HuH-7.5 (cell line): ENCODE data around the gene ZER1.

Experiments used
- DNase-seq: peaks from one replicate; pipeline ENCODE4 v3.0.0; 2011; ENCODE audit warnings: low spot score

Gene ZER1

DNA sequence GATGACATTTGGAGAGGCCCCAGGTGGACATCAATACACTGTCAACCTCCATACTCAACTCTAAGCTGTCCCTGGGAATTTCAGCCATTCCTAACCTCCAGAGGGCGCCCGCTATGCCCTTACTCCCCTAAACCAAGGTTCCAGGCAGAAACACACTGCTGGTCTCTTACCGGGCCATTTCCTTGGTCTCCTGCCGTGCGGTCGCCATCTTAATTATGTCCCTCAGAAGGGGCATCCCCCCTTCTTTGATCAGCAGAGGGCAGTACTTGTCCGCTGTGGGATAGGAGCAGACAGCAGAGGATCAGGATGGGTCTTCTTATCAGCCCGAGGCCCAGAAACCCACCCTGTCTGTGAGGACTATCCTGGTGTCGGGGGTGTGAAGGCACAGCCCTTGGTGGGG lies 38.5 kb downstream of the ZER1 start:
- peak; percentile 93 for DNase-seq

DNA sequence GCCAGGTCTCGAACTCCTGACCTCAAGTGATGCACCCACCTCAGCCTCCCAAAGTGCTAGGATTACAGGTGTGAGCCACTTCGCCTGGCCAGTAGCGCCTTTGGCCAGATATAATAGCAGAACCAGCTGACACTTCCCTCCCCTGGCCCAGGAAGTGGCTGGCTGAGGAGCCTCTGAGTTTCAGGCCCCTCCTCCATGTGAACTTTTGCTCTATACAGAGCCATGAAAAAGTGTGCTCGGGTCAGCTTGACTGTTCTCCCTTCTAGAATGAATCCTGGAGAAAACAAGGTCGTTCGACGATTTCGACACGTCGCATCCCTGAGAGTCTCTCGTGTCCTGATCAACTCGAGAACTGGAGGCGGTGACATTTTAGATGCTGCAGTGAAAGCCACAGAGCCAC lies 39.2 kb downstream of the ZER1 start:
- no peak for DNase-seq

- no peak for DNase-seq
Measured at GRCh38 chr9:128731691-128732090, 40.0 kb downstream of the ZER1 start.

GRCh38 chr9:128731093-128731492 lies 40.6 kb downstream of the ZER1 start:
- no peak for DNase-seq

GRCh38 chr9:128729766-128730517 lies 41.8 kb downstream of the ZER1 start:
- no peak for DNase-seq

GRCh38 chr9:128729302-128729701 lies 42.4 kb downstream of the ZER1 start:
- no peak for DNase-seq

DNA sequence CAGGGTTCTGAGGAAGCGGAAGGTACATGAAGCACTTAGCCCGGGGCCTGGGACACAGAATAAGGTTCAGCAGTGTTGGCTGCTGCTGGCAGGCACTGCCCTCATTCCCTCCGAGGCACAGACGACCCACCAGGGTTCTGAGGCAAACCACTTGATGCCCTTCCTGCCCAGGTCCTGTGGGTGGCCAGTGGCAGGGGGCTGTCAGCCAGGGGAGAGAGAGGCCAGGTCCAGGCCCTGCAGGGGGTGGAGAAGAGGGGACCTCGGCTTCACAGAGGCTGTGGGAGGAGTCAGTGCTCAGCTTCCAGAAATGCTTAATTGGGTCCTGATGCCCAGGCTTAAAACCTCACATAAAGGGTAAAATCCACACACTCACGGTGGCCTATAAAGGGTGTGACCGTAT lies 43.4 kb downstream of the ZER1 start:
- no peak for DNase-seq

DNA sequence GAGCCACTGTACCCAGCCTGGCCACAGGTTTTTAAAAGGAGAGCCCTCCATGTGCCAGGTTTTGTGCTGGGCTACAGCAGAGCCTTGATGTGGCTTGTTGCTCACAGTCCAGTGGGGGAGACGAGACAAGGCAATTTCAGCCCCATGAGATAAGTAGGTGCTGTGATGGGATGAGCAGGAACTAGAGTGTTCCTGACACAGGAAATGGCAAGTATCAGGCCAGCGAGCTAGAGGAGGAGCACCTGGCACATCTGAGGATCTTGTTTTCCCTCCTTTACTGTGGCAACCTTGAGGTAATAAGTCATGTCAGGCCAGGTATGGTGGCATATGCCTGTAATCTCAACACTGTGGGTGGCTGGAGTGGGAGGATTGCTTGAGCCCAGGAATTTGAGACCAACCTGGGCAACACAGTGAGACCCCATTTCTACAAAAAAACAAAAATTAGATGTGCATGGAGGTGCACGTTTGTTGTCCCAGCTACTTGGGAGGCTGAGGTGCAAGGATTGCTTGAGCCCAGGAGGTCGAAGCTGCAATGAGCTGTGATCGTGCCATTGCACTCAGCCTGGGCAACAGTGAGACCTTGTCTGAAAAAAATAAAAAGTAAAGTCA lies 44.0 kb downstream of the ZER1 start:
- DNase-seq = no peak

GRCh38 chr9:128724744-128725211 lies 46.9 kb downstream of the ZER1 start:
- peak; percentile 84 for DNase-seq

GRCh38 chr9:128723866-128724743 lies 47.6 kb downstream of the ZER1 start, which contains the start of gene ZDHHC12:
ZDHHC12 (minus strand) TSS chr9:128724127; CDS start chr9:128724093, 34 bp downstream.
- DNase-seq = peak; percentile 100

- peak; percentile 46 for DNase-seq
Measured at GRCh38 chr9:128723352-128723865, 48.3 kb downstream of the ZER1 start.

GRCh38 chr9:128722380-128723351 lies 49.1 kb downstream of the ZER1 start:
- DNase-seq = no peak

- DNase-seq = no peak
Measured at GRCh38 chr9:128721487-128722010, 50.2 kb downstream of the ZER1 start.

DNA sequence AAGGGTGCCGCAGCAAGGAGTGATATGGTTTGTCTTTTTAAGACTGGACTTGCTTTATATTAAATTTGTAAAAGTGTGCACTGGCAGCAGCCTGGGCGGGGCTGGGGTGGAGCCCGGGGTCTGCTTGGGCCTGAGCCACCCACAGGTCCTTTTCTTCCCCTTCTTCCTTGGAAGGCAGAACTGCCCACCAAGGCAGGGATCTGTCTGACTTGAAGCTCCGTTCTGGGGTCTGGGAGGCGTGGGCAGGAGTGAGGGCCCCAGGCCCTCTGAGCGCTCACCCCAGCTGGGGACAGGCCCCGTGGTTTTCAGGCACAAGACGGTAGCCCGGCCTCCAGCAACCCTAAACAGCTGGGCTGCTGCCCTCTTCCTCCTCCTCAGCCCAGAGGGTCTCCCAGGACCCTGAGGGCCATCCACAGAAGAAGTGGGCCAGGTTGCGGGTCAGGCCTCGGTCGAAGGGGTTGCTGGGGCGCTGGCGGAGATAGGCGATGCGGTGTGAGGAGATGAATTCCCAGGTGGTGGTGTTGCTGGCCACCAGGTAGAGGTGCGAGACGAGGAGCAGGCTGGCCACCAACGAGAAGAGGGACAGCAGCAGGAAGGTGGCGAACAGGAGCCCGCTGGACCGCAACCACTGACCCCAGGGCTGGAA lies 50.8 kb downstream of the ZER1 start:
- no peak for DNase-seq

DNA sequence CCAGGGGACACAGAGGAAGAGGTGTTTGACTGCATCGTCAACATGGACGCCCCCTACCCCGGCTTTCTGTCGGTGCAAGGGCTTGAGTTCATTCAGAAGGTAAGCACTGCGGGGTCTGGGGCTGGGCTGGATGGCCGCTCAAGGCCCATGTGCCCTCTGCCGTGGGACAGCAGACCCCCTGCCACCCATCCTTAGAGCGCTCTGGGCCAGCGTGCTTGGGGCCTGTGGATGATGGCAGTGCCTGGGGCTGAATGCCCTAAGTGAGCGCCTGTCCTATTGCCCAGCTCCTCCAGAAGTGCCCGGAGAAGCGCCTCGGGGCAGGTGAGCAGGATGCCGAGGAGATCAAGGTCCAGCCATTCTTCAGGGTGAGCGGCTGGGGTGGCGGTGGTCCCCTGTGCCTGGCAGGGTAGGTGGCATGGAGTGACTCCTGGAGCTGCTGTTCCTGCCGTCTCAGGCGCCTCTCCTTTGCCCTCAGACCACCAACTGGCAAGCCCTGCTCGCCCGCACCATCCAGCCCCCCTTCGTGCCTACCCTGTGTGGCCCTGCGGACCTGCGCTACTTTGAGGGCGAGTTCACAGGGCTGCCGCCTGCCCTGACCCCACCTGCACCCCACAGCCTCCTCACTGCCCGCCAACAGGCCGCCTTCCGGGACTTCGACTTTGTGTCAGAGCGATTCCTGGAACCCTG lies 51.7 kb downstream of the ZER1 start:
- no peak for DNase-seq

DNA sequence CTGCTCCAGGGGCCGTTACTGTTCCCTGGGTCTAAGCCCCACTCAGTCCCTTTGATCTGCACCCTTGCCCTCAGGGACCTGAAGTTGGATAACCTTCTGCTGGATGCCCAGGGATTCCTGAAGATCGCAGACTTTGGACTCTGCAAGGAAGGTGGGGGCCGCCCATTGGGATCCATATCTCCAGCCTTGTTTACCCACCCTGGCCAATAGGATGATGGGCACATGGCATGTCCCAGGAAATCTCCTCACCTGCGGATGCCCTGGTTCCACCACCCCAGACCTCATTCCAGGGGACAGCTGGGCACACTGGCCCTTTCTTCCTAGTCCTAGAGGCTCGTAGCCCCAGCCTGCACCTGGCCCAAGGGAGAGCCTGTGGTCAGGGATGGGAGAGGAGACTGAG lies 53.3 kb downstream of the ZER1 start:
- DNase-seq = no peak

DNA sequence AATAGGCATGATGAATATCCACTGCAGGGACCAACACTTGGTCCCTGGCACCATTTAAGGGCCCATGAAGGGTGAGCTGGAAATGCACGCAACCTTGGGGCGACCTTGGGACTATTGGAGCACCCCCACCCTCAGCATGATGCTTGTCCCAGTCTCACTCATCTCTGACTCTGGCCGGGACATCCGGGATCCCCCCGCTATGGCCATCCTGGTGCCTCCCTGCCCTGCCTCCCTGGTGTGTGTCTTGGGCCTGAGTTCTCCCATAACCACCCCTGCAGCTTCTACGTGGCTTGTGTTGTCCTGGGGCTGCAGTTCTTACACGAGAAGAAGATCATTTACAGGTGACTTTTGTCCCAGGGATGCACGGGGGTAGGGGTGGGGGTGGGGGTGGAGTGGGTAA lies 53.7 kb downstream of the ZER1 start:
- no peak for DNase-seq

GRCh38 chr9:128716581-128717254 lies 55.0 kb downstream of the ZER1 start:
- no peak for DNase-seq

DNA sequence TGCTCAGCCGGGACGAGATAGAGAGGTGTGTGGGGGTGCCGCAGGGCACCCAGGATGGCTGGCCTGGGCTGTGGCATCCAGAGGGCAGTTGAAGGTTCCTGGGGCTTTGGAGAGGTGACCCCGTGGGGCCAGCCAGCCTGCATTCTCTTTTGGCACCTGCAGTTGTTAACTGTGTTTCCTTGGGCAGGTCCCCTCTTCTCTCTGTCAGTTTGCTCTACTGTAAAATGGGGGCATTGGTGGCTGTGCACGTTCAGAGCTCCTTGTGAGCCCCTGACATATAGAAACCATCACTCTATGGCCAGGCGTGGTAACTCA lies 56.3 kb downstream of the ZER1 start:
- DNase-seq = no peak
